Immature natural killer cell (primary cell): ENCODE results near the gene ZNF416. TPM values are rescaled to one million over a fixed set of nuclear protein-coding genes. Genes with fewer than 3 reads are reported as not detected.

Experiments
- DNase-seq, 3 donors: peaks; one replicate each; pipeline ENCODE4 v3.0.0; 2022; ENCODE audit warnings: mixed read lengths in 1 of 3
- H3K27ac Mint-ChIP-seq, 6 donors: one replicate each; pipeline ENCODE4 v1.8.0; 2020; ENCODE audit warnings: mixed read lengths in 6 of 6, mild to moderate bottlenecking in 5 of 6, inconsistent platforms in 4 of 6, moderate library complexity in 3 of 6
- H3K27me3 Mint-ChIP-seq, 3 donors: one replicate each; pipeline ENCODE4 v1.8.0; 2020 to 2021; ENCODE audit warnings: low read depth in 3 of 3, mild to moderate bottlenecking in 3 of 3, mixed read lengths in 3 of 3, moderate library complexity in 3 of 3, inconsistent platforms in 1 of 3
- H3K36me3 Mint-ChIP-seq, 3 donors: one replicate each; pipeline ENCODE4 v1.8.0; 2020; ENCODE audit warnings: mixed read lengths in 3 of 3, inconsistent platforms in 2 of 3, mild to moderate bottlenecking in 2 of 3
- H3K4me1 Mint-ChIP-seq, 2 donors: one replicate each; pipeline ENCODE4 v1.8.0; 2020; ENCODE audit warnings: inconsistent platforms in 2 of 2, mild to moderate bottlenecking in 2 of 2, mixed read lengths in 2 of 2, moderate library complexity in 1 of 2
- H3K4me3 Mint-ChIP-seq, 5 donors: one replicate each; pipeline ENCODE4 v1.8.0; 2020; ENCODE audit warnings: mild to moderate bottlenecking in 5 of 5, mixed read lengths in 5 of 5, inconsistent platforms in 3 of 5, moderate library complexity in 3 of 5
- H3K9me3 Mint-ChIP-seq, 6 donors: one replicate each; pipeline ENCODE4 v1.8.0; 2020; ENCODE audit warnings: mild to moderate bottlenecking in 6 of 6, mixed read lengths in 6 of 6, inconsistent platforms in 4 of 6, moderate library complexity in 3 of 6
- polyA plus RNA-seq, 3 donors: library from polyadenylated mRNA; unstranded; fragments of 300-500 nt; fragmentation: Illumina TruSeq; gene quantifications; one replicate each; pipeline ENCODE4 v1.2.3, GENCODE V29; 2021

ZNF416 gene
- polyA plus RNA-seq, 3 donors from 2014 or later: 3.2 to 6.2 (median 4.1) TPM

- no peak overlapping the region for H3K4me3 Mint-ChIP-seq
- no peak for DNase-seq
- peaks cover 0 to 5% (median 2%) of the 10 kb centered on the region in 3 donors for H3K27me3 Mint-ChIP-seq
- H3K36me3 Mint-ChIP-seq: peaks cover 87 to 93% (median 92%) of the 10 kb centered on the region in 3 donors
- no peak overlapping the region for H3K27ac Mint-ChIP-seq
- peaks cover 63 to 99% (median 95%) of the 10 kb centered on the region in 6 donors for H3K9me3 Mint-ChIP-seq
- peaks cover 0 to 3% of the 10 kb centered on the region in 2 donors for H3K4me1 Mint-ChIP-seq
Measured at GRCh38 chr19:57537953-57538547, 40.7 kb downstream of the ZNF416 start.

DNA sequence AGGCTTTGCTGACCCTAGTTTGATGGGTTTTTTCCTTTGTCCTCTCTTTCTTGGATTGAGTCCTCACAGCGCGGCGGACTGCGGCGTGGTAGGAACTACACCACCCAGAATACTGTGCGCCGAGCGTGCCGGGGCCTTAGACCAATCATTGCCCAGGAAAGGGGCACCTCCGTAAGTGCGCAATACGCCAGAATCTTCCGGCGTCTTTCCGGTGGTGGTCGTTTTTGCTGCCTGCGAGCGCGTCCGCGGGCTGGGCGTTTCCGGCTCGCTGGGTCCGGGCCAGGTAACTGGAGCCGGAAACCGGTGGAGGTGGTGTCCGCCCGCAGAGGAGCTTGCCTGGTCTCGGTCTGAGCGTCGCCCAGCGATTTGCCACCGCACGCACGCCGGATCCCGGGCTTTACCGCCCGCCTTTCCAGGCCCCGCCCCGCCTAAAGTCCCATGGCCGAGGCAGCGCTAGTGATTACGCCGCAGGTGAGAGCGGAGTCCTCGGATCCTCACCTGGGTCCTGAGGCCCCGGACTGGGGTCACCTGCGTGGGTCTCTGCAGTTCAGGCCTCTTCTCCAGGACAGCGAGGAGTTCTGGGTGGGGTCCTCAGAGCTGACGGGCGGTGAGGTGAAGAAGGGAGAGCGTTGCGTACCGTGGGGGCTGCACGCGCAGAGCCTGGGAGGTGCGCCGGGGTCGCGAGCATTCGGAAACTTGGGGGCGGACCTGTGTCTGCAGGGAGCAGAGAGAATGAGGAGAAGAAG is 51.4 kb downstream of the ZNF416 start, which contains the start of gene ZNF549:
Gene ZNF549 (plus strand): TSS at position 221 of the 746 bp plus-strand sequence. CDS start 218 bp downstream, at position 439.
- peak within 1 kb of the TSS; percentile 72 to 97 (median 88) for H3K27ac Mint-ChIP-seq
- DNase-seq: peak; percentile 87 to 90 (median 88)
- H3K27me3 Mint-ChIP-seq: peaks cover 2 to 6% (median 3%) of the 10 kb centered on the region in 3 donors
- H3K4me3 Mint-ChIP-seq: peak within 1 kb of the TSS; percentile 86 to 95 (median 93)
- H3K36me3 Mint-ChIP-seq: peaks cover 23 to 35% (median 26%) of the 10 kb centered on the region in 3 donors
- peaks cover 24 to 37% of the 10 kb centered on the region in 2 donors for H3K4me1 Mint-ChIP-seq
- peaks cover 9 to 56% (median 11%) of the 10 kb centered on the region in 6 donors for H3K9me3 Mint-ChIP-seq

Other genes starting within 250 kb of the ZNF416 start
- 1 to 10 TPM; 1.2 to 3.7 (median 2.0) TPM for gene ZNF304, start 227.6 kb downstream of the ZNF416 start, polyA plus RNA-seq
- 10 to 100 TPM; 22.4 to 33.6 (median 30.9) TPM for gene TRAPPC2B, start 215.4 kb downstream of the ZNF416 start, polyA plus RNA-seq
- gene ZNF547, start 215.4 kb downstream of the ZNF416 start, polyA plus RNA-seq: 1 to 10 TPM in 1 of 3 donors, under 1 TPM in 2; 0.54 to 2.1 (median 0.61) TPM
- gene ZNF548, start 189.1 kb downstream of the ZNF416 start, polyA plus RNA-seq: 10 to 100 TPM; 13.4 to 16.1 (median 15.9) TPM
- gene ZNF17, start 167.8 kb downstream of the ZNF416 start, polyA plus RNA-seq: 1 to 10 TPM; 4.2 to 5.4 (median 4.3) TPM
- gene ZNF749, start 143.6 kb downstream of the ZNF416 start, polyA plus RNA-seq: 10 to 100 TPM in 2 of 3 donors, 1 to 10 TPM in 1; 4.1 to 41.0 (median 27.0) TPM
- not detected for gene VN1R1, start 121.8 kb downstream of the ZNF416 start, polyA plus RNA-seq
- gene ZNF772, start 101.3 kb downstream of the ZNF416 start, polyA plus RNA-seq: 1 to 10 TPM in 2 of 3 donors, not detected in 1; 2.2 to 2.3 TPM
- gene ZNF419, start 91.2 kb downstream of the ZNF416 start, polyA plus RNA-seq: 1 to 10 TPM; 1.4 to 5.8 (median 2.1) TPM
- 10 to 100 TPM in 1 of 3 donors, 1 to 10 TPM in 2; 3.1 to 14.1 (median 3.3) TPM for gene ZNF773, start 79.0 kb downstream of the ZNF416 start, polyA plus RNA-seq
- gene ZNF549, start 51.6 kb downstream of the ZNF416 start, polyA plus RNA-seq: 1 to 10 TPM; 3.1 to 7.1 (median 6.9) TPM
- gene ZNF550, start 19.0 kb downstream of the ZNF416 start, polyA plus RNA-seq: 1 to 10 TPM; 1.5 to 7.9 (median 5.3) TPM
- 1 to 10 TPM; 4.0 to 8.9 (median 5.5) TPM for gene ZIK1, start 5.2 kb upstream of the ZNF416 start, polyA plus RNA-seq
- gene ZNF530, start 21.0 kb upstream of the ZNF416 start, polyA plus RNA-seq: 1 to 10 TPM; 2.9 to 8.0 (median 5.2) TPM
- gene ZNF134, start 35.3 kb upstream of the ZNF416 start, polyA plus RNA-seq: 10 to 100 TPM; 12.8 to 13.9 (median 13.1) TPM
- 10 to 100 TPM; 10.2 to 26.4 (median 20.5) TPM for gene ZNF211, start 54.3 kb upstream of the ZNF416 start, polyA plus RNA-seq
- under 1 TPM in 1 of 3 donors, not detected in 2; 0.27 TPM for gene ZSCAN4, start 90.0 kb upstream of the ZNF416 start, polyA plus RNA-seq
- 1 to 10 TPM; 5.6 to 6.9 (median 6.0) TPM for gene ZNF551, start 103.1 kb upstream of the ZNF416 start, polyA plus RNA-seq
- 1 to 10 TPM; 1.6 to 4.2 (median 3.2) TPM for gene ZNF154, start 130.3 kb upstream of the ZNF416 start, polyA plus RNA-seq
- gene ZNF671, start 148.7 kb upstream of the ZNF416 start, polyA plus RNA-seq: 10 to 100 TPM; 13.5 to 21.8 (median 18.0) TPM
- gene ZNF776, start 167.9 kb upstream of the ZNF416 start, polyA plus RNA-seq: 1 to 10 TPM; 5.0 to 7.3 (median 5.9) TPM
- 10 to 100 TPM in 2 of 3 donors, 1 to 10 TPM in 1; 8.1 to 14.6 (median 10.4) TPM for gene ZNF586, start 190.8 kb upstream of the ZNF416 start, polyA plus RNA-seq
- 1 to 10 TPM; 4.4 to 6.7 (median 5.2) TPM for gene ZNF552, start 236.0 kb upstream of the ZNF416 start, polyA plus RNA-seq